GM10248 (cell line): ENCODE measurements around the gene CXCL14.

ENCODE experiments used
- CTCF ChIA-PET: fragments of 300-600 bp; sonication (Branson Sonifier 250); formaldehyde crosslinking; extraction: SDS; loops from one replicate; lab custom pipeline; 2021; ENCODE audit warnings: antibody characterized with exemption; lab: Yijun Ruan, JAX
- POLR2A ChIA-PET: fragments of 350-650 bp; sonication (Branson Sonifier 250); formaldehyde crosslinking; extraction: SDS; loops from one replicate; lab custom pipeline; 2020; ENCODE audit warnings: antibody characterized with exemption; lab: Yijun Ruan, JAX
- DNase-seq: peaks from one replicate; pipeline ENCODE4 v3.0.0; 2012; ENCODE audit errors: extremely low spot score
- TF ChIP-seq, protein P1 (sequence below): IDR thresholded peaks from 2 replicates; pipeline ENCODE4 v1.5.1; 2012; ENCODE audit warnings: mild to moderate bottlenecking, low read depth; ENCODE audit errors: extremely low read depth, missing control alignments, control extremely low read depth

Gene CXCL14

DNA sequence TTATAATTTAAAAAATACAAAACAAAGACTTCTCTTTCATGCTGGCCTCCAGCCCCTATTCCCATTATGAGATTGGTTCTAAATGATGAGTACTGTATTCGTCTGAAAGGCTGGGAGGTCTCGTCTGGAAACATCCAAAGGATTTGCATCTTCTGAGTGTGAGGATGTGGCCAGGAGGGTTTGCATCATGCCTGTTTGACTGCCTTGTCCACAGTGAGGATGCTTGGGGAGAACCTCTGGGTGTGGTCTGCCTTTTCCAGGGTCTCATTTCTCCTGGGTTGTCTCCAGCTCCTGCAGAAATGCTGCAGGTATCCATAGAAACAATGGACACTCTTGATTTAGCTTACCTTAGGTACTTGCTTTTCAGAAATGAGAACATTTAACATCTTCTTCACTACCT lies 26.4 kb upstream of the CXCL14 start:
- TF ChIP-seq, protein P1, sequence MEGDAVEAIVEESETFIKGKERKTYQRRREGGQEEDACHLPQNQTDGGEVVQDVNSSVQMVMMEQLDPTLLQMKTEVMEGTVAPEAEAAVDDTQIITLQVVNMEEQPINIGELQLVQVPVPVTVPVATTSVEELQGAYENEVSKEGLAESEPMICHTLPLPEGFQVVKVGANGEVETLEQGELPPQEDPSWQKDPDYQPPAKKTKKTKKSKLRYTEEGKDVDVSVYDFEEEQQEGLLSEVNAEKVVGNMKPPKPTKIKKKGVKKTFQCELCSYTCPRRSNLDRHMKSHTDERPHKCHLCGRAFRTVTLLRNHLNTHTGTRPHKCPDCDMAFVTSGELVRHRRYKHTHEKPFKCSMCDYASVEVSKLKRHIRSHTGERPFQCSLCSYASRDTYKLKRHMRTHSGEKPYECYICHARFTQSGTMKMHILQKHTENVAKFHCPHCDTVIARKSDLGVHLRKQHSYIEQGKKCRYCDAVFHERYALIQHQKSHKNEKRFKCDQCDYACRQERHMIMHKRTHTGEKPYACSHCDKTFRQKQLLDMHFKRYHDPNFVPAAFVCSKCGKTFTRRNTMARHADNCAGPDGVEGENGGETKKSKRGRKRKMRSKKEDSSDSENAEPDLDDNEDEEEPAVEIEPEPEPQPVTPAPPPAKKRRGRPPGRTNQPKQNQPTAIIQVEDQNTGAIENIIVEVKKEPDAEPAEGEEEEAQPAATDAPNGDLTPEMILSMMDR = no peak
- CTCF ChIA-PET = no interaction called here
- POLR2A ChIA-PET = no interaction called here
- no peak for DNase-seq

DNA sequence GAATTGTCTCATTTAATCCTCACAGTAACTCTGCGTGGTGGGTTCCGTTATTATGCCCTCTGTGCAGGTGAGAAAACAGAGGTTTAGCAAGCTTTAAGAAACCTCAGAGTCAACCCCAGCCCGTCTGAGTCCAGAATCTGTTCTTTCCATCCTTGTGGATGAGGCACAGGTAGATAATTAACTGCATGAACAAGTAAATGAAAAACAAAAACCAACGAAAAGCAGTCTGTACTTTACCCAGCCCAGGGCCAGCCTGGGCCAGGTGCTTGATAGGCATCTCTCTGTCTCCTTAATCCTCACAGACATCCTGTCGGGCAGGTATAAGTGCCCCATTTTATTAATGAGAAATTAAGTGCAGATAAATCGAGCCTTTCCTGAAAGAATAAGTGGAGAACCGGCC lies 25.3 kb upstream of the CXCL14 start:
- ChIA-PET POLR2A (no interaction called here), CTCF (interaction anchor here (1.4 kb wide), 1 partner anchor 38 kb away, joined by 7 read pairs; no protein-coding TSS in a partner anchor)
- no peak for DNase-seq
- TF ChIP-seq, protein P1 = no peak

DNA sequence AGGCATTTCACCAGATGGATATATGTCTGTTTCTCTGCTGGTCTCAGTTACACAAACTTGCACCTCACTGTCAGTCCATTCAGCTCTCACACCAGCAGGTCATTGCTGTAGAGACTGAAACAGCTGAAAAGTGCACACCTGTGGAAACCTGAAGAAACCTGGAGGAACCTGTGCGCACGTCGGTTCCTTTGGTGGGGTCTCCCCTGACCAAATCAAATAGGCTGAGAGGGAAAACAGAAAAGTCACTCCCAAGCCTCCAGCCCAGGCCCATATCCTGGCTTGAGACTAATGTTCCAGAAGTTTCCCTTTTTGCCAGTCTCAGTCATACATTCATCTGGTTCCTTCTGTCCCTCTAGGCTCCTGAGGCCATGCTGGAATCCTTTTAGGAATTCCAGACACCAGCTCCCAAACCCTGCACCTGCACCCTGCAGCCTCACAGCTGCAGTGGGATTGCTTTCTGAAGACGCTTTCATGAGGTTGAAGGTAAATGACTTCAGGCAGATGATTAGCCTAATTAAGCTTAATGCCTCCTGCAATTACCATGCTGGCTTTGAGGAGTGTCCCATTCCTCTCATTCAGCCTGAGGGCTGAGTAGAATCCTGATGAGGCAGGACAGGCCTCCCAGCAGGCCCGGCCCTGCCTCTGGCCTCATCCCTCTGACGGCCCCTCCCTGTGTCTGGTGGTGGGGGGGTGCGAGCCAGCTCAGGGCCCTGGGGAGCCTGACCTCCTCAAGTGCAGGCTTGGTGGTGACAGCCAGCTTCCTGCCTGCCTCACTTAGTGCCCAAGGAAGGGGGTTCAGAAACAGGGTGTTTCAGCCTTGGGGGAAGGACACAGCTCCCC lies 24.3 kb upstream of the CXCL14 start:
- TF ChIP-seq, protein P1 = no peak
- no peak for DNase-seq
- ChIA-PET POLR2A (no interaction called here), CTCF (interaction anchor here (1.4 kb wide), 1 partner anchor 37 kb away, joined by 7 read pairs; no protein-coding TSS in a partner anchor)

DNA sequence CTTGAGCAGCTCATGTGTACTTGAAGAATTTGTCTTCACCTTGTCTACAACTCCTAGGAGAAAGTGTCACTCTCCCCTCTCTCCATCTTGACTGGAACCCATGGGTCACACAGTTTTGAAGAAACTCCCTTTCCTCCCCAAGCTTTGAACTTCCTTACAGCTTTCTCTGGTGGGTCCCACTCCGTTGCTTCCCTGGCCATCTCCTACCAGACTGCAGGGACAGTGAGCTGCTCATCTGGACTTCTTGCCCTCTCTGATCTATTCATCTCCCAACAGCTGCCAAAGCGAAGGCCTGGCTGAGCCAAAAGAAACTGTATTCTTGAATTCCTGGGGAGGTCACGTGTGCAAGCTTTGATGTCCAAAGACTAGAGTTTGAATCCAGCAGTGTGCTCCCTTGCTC lies 22.7 kb upstream of the CXCL14 start:
- POLR2A ChIA-PET = no interaction called here
- CTCF ChIA-PET = no interaction called here
- DNase-seq = no peak
- TF ChIP-seq, protein P1 = no peak

DNA sequence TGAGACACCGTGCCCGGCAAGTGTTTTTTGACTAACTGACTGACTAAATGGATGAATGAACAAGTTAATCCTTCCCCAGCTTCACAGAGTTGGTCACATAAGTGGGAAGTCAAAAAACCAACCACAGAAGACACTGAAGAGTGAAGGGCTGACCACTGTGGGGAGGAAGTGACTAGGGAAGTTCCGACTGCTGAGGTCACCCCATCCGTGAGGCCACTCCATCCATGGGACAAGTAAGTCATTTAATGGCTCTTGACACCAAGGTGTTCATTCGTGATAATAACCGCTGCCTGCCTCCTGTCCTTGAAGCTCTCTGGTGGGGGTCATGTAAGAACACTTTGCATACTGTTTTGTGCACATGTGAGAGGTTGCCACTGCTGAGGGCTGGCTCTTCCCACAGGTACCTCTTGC lies 22.2 kb upstream of the CXCL14 start:
- no peak for DNase-seq
- POLR2A ChIA-PET = no interaction called here
- TF ChIP-seq, protein P1 = no peak
- CTCF ChIA-PET = no interaction called here

DNA sequence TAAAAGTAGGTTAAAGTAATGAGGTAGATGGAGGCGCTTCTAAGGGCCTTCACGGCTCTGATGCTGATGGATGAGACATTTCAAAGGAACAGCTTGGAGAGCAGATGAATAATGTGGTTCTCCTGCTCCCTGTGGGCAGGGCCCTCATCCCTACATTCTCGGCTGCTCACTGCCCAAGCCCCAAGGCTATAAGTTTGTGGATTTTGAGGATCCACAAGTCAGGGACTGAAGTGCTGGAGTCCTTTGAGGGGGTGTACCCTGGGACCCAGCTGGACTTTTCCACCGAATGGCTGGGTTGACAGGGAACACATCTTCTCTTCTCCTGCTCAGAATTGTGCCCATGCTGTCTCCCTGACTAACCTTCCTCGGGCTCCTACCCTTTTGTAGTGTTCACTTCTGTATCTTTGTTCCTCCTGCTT lies 21.4 kb upstream of the CXCL14 start:
- no peak for DNase-seq
- POLR2A ChIA-PET = no interaction called here
- CTCF ChIA-PET = interaction anchor here (0.8 to 1.4 kb wide), 2 partner anchors 8 to 15 kb away, joined by 3 read pairs; no protein-coding TSS in a partner anchor
- TF ChIP-seq, protein P1 = no peak
